22Rv1 (cell line): ENCODE data around the gene UBAC1.

ENCODE experiments used
- ZFX ChIP-seq: fragments of 450-650 bp; IDR thresholded peaks from 2 replicates; pipeline ENCODE4 v1.6.1; 2017; ENCODE audit warnings: antibody characterized with exemption, borderline replicate concordance
- TF ChIP-seq, protein P1 (sequence below): fragments of 450-650 bp; IDR thresholded peaks from 2 replicates; pipeline ENCODE4 v1.5.1; 2017; ENCODE audit warnings: mild to moderate bottlenecking

GRCh38 chr9:135927195-135928013 is 33.8 kb downstream of the UBAC1 start:
- TF ChIP-seq, protein P1, sequence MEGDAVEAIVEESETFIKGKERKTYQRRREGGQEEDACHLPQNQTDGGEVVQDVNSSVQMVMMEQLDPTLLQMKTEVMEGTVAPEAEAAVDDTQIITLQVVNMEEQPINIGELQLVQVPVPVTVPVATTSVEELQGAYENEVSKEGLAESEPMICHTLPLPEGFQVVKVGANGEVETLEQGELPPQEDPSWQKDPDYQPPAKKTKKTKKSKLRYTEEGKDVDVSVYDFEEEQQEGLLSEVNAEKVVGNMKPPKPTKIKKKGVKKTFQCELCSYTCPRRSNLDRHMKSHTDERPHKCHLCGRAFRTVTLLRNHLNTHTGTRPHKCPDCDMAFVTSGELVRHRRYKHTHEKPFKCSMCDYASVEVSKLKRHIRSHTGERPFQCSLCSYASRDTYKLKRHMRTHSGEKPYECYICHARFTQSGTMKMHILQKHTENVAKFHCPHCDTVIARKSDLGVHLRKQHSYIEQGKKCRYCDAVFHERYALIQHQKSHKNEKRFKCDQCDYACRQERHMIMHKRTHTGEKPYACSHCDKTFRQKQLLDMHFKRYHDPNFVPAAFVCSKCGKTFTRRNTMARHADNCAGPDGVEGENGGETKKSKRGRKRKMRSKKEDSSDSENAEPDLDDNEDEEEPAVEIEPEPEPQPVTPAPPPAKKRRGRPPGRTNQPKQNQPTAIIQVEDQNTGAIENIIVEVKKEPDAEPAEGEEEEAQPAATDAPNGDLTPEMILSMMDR, result no peak
- no peak for TF ChIP-seq ZFX
